Measurements from ENCODE around the gene SNX32.

The SNX32 gene

DNA sequence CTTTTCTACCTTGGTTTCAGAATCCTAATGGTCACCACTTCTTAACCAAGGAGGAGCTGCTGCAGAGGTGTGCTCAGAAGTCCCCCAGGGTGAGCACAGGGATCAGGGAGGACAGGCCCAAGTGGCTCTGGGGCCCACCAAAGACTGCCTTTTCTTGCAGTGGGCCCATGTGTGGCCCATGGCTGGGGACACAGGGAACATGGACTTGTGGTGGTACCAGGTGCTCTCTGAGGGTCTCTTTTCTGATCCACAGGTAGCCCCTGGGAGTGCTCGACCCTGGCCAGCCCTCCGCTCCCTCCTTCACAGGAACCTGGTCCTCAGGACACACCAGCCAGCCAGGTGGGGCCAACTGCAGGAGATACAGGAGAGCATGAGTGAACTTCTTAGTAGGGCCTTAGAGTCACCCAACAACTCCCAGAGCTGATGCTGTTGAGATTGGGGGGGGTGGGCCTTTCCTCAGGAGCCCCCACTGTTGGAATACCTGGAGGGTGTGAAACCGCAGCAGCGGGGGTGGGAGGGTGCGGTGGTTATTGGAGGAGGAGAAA, 28.5 kb downstream of the SNX32 start:
- in situ Hi-C loops (cut with HindIII; ENCODE audit: low pct_ligation_motif_present, low pct_unique_long_range_greater_than_20kb, low sequenced_read_pairs) = no loop called here
- DNase-seq = no peak

- in situ Hi-C loops (cut with HindIII; ENCODE audit: low pct_ligation_motif_present, low pct_unique_long_range_greater_than_20kb, low sequenced_read_pairs) = no loop called here
- DNase-seq = no peak
Observed at GRCh38 chr11:65862941-65863888, 29.5 kb downstream of the SNX32 start.

DNA sequence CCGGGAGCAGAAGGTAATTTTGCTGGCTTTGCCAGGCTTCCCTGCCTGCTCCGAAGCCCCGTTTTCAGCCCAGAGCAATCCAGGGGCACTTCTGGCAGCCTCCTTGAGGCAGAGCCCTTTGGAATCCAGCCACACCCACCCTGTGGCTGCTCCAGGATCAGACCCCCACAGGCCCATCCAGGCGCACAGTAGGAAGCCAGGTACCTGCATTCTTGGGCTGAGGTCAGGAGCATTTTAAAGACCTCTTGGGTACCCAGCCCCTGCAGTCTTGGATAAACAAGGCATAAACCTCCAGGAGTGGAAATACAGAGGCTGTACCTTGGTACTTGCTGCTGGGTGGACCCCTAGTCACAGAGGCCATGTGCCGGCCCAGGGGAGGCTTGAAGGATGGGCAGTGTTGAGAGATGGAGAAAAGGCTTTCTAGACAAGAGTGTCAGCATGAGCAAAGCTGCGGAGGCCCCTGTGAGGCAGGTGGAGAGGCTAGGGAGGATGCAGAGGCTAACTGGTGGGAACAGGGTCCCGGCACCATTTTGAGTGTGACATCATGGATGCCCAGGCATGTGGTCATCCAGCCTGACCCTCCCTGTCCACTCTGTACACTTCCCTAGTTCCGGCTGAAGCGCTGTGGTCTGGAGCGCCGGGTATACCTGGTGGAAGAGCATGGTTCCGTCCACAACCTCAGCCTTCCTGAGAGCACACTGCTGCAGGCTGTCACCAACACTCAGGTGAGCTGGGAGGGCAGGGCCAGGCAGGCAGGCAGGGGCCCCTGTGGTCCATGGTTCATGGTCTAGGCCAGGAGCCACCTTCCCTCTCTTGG, 30.3 kb downstream of the SNX32 start:
- in situ Hi-C loops (cut with HindIII; ENCODE audit: low pct_ligation_motif_present, low pct_unique_long_range_greater_than_20kb, low sequenced_read_pairs) = no loop called here
- no peak for DNase-seq

DNA sequence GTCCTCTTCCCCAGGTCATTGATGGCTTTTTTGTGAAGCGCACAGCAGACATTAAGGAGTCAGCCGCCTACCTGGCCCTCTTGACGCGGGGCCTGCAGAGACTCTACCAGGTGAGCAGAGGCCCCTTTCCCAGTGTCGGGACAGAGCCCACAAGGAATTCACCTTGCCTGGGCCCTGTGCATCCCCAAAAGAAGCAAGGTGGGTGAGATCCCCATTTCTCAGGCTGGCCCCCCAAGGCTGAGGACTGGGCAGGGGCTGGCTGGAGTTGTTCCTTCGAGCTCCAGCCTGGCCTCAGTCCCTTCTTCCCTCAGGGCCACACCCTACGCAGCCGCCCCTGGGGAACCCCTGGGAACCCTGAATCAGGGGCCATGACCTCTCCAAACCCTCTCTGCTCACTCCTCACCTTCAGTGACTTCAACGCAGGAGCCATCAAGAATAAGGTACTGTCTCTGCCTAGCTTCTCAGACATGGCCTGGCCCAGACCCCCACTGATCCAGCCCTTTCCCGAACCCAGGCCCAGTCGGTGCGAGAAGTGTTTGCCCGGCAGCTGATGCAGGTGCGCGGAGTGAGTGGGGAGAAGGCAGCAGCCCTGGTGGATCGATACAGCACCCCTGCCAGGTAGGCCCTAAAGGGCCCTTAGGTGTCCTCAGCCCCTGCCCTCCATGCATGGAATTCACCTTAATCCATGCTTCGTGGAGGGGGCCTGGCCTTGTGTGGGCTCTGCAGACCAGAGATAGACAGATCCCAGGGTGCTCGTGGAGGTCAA, 31.1 kb downstream of the SNX32 start:
- DNase-seq = no peak
- in situ Hi-C loops (cut with HindIII; ENCODE audit: low pct_ligation_motif_present, low pct_unique_long_range_greater_than_20kb, low sequenced_read_pairs) = no loop called here

DNA sequence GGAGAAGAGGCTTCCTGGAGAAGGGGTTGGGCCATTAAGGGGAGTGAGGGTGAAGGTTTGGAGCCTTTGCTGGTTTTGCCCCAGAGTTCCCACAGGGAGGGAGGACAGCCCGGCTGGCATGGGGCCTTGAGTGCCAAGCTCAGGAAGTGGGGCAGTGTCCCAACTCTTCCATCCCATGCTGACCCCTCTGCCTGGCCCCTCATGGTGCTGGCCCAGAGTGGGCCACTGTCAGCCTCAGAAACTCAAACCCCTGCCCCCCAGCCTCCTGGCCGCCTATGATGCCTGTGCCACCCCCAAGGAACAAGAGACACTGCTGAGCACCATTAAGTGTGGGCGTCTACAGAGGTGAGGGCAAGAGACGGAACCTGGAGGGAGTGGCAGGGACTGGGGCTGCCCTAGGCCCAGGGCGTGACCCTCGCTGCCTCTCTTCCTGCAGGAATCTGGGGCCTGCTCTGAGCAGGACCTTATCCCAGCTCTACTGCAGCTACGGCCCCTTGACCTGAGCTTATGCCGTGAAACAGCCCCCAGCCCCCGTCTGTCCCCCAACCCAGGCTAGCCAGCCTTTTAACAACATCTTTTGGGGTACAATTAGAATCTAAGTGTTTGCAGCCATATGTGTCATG, 31.9 kb downstream of the SNX32 start:
- in situ Hi-C loops (cut with HindIII; ENCODE audit: low pct_ligation_motif_present, low pct_unique_long_range_greater_than_20kb, low sequenced_read_pairs) = no loop called here
- DNase-seq = no peak

DNA sequence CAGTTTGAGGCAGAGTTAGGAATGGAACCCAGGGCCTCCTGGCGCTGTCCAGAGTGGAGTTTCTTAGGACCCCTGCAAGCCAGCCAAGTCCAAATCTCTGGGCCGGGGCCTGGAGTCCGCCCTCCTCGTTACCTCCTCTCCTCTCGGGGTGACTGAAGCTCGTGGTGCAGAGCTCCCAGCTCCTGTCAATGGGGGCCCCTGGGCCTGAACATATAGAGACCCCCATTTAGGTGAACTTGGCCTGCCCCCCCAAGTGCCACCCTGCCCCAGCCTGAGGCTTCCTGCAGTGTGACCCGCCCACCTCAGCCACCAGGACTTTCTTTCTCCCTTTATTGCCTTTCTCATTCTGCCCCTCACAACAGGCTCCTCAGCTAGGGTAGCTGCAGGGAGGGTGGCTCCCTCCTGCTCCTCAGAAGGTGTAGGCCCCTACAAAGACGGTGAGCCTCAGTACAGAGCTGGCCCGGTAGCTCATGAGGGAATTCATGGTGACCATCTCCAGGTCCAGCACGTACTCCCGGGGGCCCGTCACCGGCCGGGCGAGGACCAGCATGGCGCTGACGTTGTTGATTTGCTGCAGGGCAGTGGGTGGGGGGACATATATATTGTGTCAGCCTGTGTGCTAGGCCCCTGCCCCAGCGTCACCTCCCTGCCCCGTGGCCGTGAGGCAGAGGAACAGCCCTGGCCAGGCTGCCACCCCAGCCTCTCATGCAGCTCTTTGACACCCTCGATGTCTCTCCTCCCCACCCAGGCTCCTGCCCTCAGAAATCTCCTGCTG, 32.9 kb downstream of the SNX32 start:
- in situ Hi-C loops (cut with HindIII; ENCODE audit: low pct_ligation_motif_present, low pct_unique_long_range_greater_than_20kb, low sequenced_read_pairs) = no loop called here
- DNase-seq = no peak

GRCh38 chr11:65867284-65868071, 33.7 kb downstream of the SNX32 start:
- in situ Hi-C loops (cut with HindIII; ENCODE audit: low pct_ligation_motif_present, low pct_unique_long_range_greater_than_20kb, low sequenced_read_pairs) = no loop called here
- no peak for DNase-seq

DNA sequence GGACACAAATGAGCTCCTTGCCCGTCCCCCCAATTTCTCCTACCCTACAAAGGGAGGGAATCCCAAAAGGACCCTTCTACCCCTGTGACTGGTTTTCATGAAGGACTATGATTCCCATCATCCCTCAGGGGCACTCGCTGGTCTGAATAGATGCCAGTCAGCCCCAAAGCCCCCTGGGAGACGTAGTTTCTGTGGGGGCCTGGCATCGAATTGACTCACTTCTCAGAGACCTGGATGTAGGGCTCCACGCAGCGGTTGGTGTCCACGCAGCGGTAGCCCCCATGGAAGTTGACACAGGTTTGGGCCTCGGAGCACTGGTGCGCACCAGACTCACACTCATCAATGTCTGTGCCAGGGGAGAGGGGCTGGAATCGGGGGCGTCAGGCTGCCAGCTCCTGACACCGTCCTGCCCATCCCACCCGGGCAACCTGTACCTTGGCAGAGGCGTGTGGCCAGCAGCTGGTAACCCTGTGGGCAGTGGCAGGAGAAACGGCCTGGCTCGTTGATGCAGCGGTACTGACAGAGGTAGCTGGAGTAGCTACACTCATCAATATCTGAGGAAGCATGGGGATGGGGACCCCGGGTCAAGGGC, 34.4 kb downstream of the SNX32 start:
- in situ Hi-C loops (cut with HindIII; ENCODE audit: low pct_ligation_motif_present, low pct_unique_long_range_greater_than_20kb, low sequenced_read_pairs) = no loop called here
- DNase-seq = no peak

- DNase-seq = no peak
- in situ Hi-C loops (cut with HindIII; ENCODE audit: low pct_ligation_motif_present, low pct_unique_long_range_greater_than_20kb, low sequenced_read_pairs) = no loop called here
Observed at GRCh38 chr11:65868907-65869306, 35.1 kb downstream of the SNX32 start.

DNA sequence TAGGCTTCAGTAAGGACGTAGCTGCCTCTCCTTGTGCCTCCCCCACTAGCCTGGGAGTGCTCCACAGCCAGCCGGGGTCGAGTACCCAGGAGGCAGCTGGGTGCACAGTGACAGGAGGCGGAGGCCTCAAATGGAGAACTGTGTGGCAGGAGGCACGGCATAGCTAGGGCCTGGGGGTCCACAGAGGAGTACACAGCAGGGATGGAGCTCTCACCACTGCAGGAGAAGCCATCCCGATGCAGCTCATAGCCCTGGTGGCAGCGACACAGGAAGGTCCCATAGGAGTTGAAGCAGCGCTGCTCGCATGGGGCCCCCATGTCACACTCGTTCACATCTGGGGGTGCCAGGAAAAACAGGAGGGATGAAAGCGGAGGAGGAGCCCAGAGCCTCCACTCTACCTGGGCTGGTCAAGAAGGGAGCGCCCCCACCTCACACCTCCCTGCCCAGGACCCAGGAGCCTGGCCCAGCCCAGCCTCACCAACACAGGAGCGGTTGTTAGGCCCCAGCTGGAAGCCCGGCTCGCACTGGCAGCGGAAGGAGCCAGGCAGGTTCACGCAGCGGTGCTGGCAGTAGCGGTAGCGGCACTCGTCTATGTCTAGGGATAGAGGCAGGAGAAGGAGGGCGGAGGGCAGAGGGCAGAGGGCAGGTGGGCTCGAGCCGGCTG, 36.0 kb downstream of the SNX32 start:
- no peak for DNase-seq
- in situ Hi-C loops (cut with HindIII; ENCODE audit: low pct_ligation_motif_present, low pct_unique_long_range_greater_than_20kb, low sequenced_read_pairs) = no loop called here

GRCh38 chr11:65870307-65870658, 36.5 kb downstream of the SNX32 start:
- DNase-seq = no peak
- in situ Hi-C loops (cut with HindIII; ENCODE audit: low pct_ligation_motif_present, low pct_unique_long_range_greater_than_20kb, low sequenced_read_pairs) = no loop called here

DNA sequence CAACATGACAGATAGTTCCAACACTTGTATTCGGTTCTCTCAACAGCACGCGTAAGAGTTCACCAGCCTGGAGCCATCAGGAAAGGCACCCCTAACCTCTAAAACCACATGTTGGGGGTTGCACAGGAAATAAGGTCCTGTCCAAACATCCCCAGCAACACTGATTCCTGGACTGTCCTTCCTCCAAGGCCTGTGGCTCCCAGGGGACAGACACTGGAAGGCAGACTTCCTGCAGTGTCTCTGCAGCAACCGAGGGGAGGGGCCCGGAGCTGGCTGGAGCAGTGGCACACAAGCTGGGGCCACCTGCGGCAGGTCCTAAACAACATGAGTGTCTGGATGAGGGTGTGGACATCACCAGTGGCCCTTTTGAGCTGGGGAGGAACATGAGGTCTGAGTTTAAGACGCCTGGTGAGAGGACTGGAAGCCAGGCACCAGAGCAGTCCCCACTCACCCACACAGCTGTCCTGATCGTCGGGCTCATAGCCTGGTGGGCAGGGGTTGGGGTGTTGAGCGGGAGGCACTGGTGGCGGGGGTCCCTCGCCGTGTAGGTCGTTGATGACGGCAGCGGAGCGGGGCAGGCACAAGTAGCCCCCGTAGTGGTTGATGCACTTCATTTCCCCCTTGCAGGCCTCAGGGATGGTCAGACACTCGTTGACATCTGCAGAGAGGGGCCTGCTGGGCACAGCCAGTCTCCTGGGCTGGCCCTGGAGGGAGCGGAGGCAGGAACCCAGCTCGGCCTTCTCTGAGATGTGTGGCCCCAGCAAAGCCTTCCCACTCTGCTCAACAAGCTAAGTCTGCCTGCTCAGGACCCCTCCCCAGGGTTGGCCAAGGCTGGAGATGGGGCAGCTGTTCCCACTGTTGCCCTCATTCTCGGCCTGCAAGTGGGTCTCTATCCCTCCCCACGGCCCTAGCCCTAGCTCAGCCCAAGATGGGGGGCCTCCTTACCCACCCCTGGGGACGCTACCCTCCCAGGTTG, 37.2 kb downstream of the SNX32 start:
- DNase-seq = no peak
- in situ Hi-C loops (cut with HindIII; ENCODE audit: low pct_ligation_motif_present, low pct_unique_long_range_greater_than_20kb, low sequenced_read_pairs) = no loop called here

DNA sequence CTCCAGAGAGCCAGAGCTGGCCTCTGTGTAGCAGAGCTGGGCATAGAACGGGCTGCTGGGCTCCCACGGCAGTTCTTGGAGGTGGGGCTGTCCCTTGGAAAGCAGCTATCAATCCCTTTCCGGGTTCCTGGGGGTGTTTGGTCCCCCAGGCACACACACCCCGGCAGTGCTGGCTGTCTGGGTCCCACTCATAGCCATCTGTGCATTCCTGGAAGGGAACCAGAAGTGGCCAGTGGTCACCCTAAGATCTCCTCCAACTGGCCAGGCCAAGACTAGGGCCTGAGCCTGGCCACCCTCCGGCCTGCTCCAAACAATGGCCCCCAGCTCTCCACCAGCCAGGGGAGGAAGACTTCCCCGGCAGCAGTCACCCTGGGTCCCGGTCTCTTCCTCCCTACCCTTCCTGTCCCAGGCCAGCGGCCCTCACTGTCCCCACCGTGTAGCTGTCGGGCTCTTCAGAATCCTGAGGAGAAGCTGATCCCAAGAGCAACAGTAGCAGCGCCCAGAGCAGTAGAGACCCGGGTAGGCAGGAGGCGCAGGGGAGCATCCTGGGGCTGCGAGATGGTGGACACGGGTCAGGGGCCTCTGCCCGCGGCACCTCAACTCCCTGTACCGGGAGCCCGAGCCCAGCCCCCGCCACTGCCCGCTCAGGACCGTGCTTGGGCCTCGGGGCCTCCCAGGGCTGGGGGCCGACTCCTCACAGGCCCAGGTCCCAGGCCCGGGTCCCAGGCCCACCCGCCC, 38.2 kb downstream of the SNX32 start:
- in situ Hi-C loops (cut with HindIII; ENCODE audit: low pct_ligation_motif_present, low pct_unique_long_range_greater_than_20kb, low sequenced_read_pairs) = no loop called here
- peak; percentile 40 for DNase-seq

DNA sequence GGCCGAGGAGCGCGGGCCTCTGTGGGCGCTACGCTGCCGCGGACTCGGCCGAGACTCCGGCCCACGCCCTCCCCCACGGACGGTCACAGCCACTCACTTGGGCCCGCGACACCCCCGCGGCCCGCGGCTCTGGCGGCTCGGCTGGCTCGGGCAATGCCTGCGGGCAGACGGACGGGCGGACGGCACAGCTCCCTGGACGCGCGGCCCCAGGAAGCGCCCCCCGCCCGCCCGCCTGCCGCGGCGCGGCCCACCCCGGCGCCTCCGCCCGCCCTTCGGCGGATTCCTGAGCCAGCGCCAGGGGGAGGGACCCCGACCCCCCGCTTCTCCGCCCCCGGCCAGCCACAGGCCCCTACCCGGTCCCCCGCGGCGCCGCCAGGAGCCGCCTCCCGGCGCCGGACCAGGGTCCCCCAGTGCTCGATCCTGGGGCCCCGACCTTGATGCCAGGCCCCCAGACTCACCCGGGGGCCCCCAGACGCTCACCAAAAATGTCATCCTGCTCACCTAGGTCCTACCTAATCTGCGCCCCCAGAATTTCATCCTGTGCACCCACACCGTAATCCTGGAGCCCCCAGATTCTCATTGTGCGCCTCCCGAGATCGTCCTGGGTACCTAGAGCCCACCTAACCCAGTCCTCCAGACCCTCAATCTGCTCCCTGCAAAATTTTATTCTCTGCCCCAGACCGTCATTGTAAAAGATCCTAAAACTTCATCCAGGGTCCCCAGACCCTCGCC, 39.0 kb downstream of the SNX32 start, which contains the start of gene EFEMP2:
EFEMP2 (minus strand) TSS at position 215 of the 732 bp plus-strand sequence. CDS start 446 bp downstream, outside the sequence.
- in situ Hi-C loops (cut with HindIII; ENCODE audit: low pct_ligation_motif_present, low pct_unique_long_range_greater_than_20kb, low sequenced_read_pairs) = no loop called here
- peak; percentile 47 for DNase-seq
